ENCODE data around the gene CD93. TPM values are rescaled to one million over a fixed set of nuclear protein-coding genes. Genes with fewer than 3 reads are reported as not detected.

Gene CD93
- polyA plus RNA-seq, 1 donor from 2014 or later, result not detected

- Histone ChIP-seq H3K9ac (ENCODE audit: low read length) (no peak overlapping the region), H3K9me2 (ENCODE audit: insufficient read depth, low read length) (no peaks in the 10 kb centered on the region), H3K9me3 (ENCODE audit: low read length) (no peaks in the 10 kb centered on the region), H3K4me3 (ENCODE audit: low read length) (no peak overlapping the region), H2AFZ (ENCODE audit: low read depth, low read length) (no peak overlapping the region), H3K36me3 (ENCODE audit: insufficient read depth, low read length) (no peaks in the 10 kb centered on the region), H3F3A (ENCODE audit: insufficient read depth, low read length, poor library complexity, severe bottlenecking) (no peaks in the 10 kb centered on the region), H3K79me2 (replicated peaks; ENCODE audit: insufficient read depth, low read length) (no peaks in the 10 kb centered on the region), H4K20me1 (ENCODE audit: insufficient read depth) (no peaks in the 10 kb centered on the region), H3K27ac (ENCODE audit: low read length) (no peak overlapping the region), H3K27me3 (ENCODE audit: insufficient read depth, low read depth, low read length) (no peaks in the 10 kb centered on the region), H3K4me2 (ENCODE audit: low read length) (no peak overlapping the region)
- TF ChIP-seq SMC3 (conservative IDR thresholded peaks at IDR 0.05; ENCODE audit: poor library complexity), result no peak
- TF ChIP-seq POLR2AphosphoS5 (IDR thresholded peaks at IDR 0.05), result no peak
- no peak for TF ChIP-seq MXI1 (conservative IDR thresholded peaks at IDR 0.05; ENCODE audit: poor library complexity, severe bottlenecking)
- no peak for TF ChIP-seq REST (IDR thresholded peaks at IDR 0.05; ENCODE audit: borderline replicate concordance)
- TF ChIP-seq TAF1 (IDR thresholded peaks at IDR 0.05; ENCODE audit: low read depth), result no peak
- TF ChIP-seq RAD21 (conservative IDR thresholded peaks at IDR 0.05), result no peak
- TF ChIP-seq CTCF (IDR thresholded peaks at IDR 0.05; ENCODE audit: poor library complexity, severe bottlenecking), result no peak
- no peak for TF ChIP-seq EZH2 (IDR thresholded peaks at IDR 0.05; ENCODE audit: borderline replicate concordance, insufficient read depth, low read length, poor library complexity, severe bottlenecking)
- no peak for TF ChIP-seq EP300 (conservative IDR thresholded peaks at IDR 0.05; ENCODE audit: poor library complexity, severe bottlenecking)
Observed at GRCh38 chr20:23128461-23129125, 42.5 kb upstream of the CD93 start.

GRCh38 chr20:23127506-23128279 is 41.6 kb upstream of the CD93 start:
- Histone ChIP-seq H4K20me1 (ENCODE audit: insufficient read depth) (no peaks in the 10 kb centered on the region), H3K9me3 (ENCODE audit: low read length) (no peaks in the 10 kb centered on the region), H3K27me3 (ENCODE audit: insufficient read depth, low read depth, low read length) (no peaks in the 10 kb centered on the region), H3K27ac (ENCODE audit: low read length) (no peak overlapping the region), H3K36me3 (ENCODE audit: insufficient read depth, low read length) (no peaks in the 10 kb centered on the region), H2AFZ (ENCODE audit: low read depth, low read length) (no peak overlapping the region), H3K79me2 (replicated peaks; ENCODE audit: insufficient read depth, low read length) (no peaks in the 10 kb centered on the region), H3K4me3 (ENCODE audit: low read length) (no peak overlapping the region), H3K9ac (ENCODE audit: low read length) (no peak overlapping the region), H3F3A (ENCODE audit: insufficient read depth, low read length, poor library complexity, severe bottlenecking) (no peaks in the 10 kb centered on the region), H3K9me2 (ENCODE audit: insufficient read depth, low read length) (no peaks in the 10 kb centered on the region), H3K4me2 (ENCODE audit: low read length) (no peak overlapping the region)
- no peak for TF ChIP-seq EZH2 (IDR thresholded peaks at IDR 0.05; ENCODE audit: borderline replicate concordance, insufficient read depth, low read length, poor library complexity, severe bottlenecking)
- TF ChIP-seq POLR2AphosphoS5 (IDR thresholded peaks at IDR 0.05), result no peak
- no peak for TF ChIP-seq SMC3 (conservative IDR thresholded peaks at IDR 0.05; ENCODE audit: poor library complexity)
- no peak for TF ChIP-seq MXI1 (conservative IDR thresholded peaks at IDR 0.05; ENCODE audit: poor library complexity, severe bottlenecking)
- no peak for TF ChIP-seq TAF1 (IDR thresholded peaks at IDR 0.05; ENCODE audit: low read depth)
- no peak for TF ChIP-seq REST (IDR thresholded peaks at IDR 0.05; ENCODE audit: borderline replicate concordance)
- no peak for TF ChIP-seq EP300 (conservative IDR thresholded peaks at IDR 0.05; ENCODE audit: poor library complexity, severe bottlenecking)

Measured in neural cell (in vitro differentiated cells).